HepG2 (cell line): Measurements from ENCODE around the gene CDK11B. TPM values are rescaled to one million over a fixed set of nuclear protein-coding genes. Genes with fewer than 3 reads are reported as not detected.
"Not testable (repeated sequence)": the region's sequence is repeated elsewhere in the genome, so short reads cannot be mapped to it uniquely, and the experiment has no call there.

Experiments
- ATAC-seq: fragments of 200-7000 bp; cut with Tn5 transposase; 3 replicates; pipeline ENCODE4 v1.9.1; 2020; ENCODE audit warnings: mild to moderate bottlenecking, moderate library complexity
- BruUV-seq: library from RNA; stranded (reverse); fragments of 400-500 nt; replicated peaks from 2 replicates; lab custom pipeline; 2021; lab: Mats Ljungman, UMichigan
- CTCF ChIA-PET: fragments of 300-600 bp; formaldehyde crosslinking; extraction: SDS; loops from one replicate; lab custom pipeline; 2021; ENCODE audit warnings: low total read pairs, inconsistent platforms, low intra/inter-chr PET ratio; lab: Yijun Ruan, JAX
- POLR2A ChIA-PET: fragments of 350-600 bp; sonication (Branson Sonifier 250); formaldehyde crosslinking; loops from one replicate; lab custom pipeline; 2020; ENCODE audit warnings: antibody characterized with exemption, inconsistent platforms; lab: Yijun Ruan, JAX
- DNase-seq: peaks from one replicate; pipeline ENCODE4 v3.0.0-alpha.2; 2015; ENCODE audit warnings: low spot score
- FAIRE-seq: peaks from 3 replicates; lab custom pipeline; 2011; peaks lifted over from hg19 to GRCh38; lab: Jason Lieb, UNC
- H2AFZ ChIP-seq: one replicate; pipeline ENCODE4 v1.6.1; 2011; ENCODE audit warnings: low read length, inconsistent platforms
- H3K27ac ChIP-seq: fragments of 300-600 bp; 3 replicates; pipeline ENCODE4 v1.8.0; 2011; ENCODE audit warnings: mixed run types, mild to moderate bottlenecking, mixed read lengths, low read length, inconsistent platforms; ENCODE audit not compliant: insufficient read depth; ENCODE audit errors: extremely low read length
- H3K27me3 ChIP-seq, 2 experiments: fragments of 200-600 bp in 1 of 2; 2 replicates in 1 of 2; 3 replicates in 1 of 2; pipeline versions ENCODE4 v1.6.0 to v1.8.0; 2011; ENCODE audit warnings: low read length in 2 of 2, mild to moderate bottlenecking in 2 of 2, moderate library complexity in 2 of 2, inconsistent platforms in 1 of 2; ENCODE audit not compliant: insufficient read depth in 2 of 2, control insufficient read depth in 1 of 2
- H3K36me3 ChIP-seq, 2 experiments: fragments of 200-600 bp in 1 of 2; replicated peaks in 1 of 2; 2 replicates in 1 of 2; 3 replicates in 1 of 2; pipeline versions ENCODE4 v1.5.1 to v1.8.0; 2011; ENCODE audit warnings: low read length in 2 of 2, inconsistent platforms in 1 of 2; ENCODE audit not compliant: insufficient read depth in 2 of 2, control insufficient read depth in 1 of 2
- H3K4me1 ChIP-seq: 2 replicates; pipeline ENCODE4 v1.5.1; 2012; ENCODE audit warnings: low read length, inconsistent platforms; ENCODE audit not compliant: insufficient read depth
- H3K4me2 ChIP-seq: 2 replicates; pipeline ENCODE4 v1.6.0; 2011; ENCODE audit warnings: low read depth, low read length, inconsistent platforms
- H3K4me3 ChIP-seq, 3 experiments: fragments of 200-600 bp in 1 of 3; sonication (generic), shearing (Covaris generic) in 1 of 3; replicated peaks in 1 of 3; 2 replicates each; pipeline ENCODE4 v1.5.1; 2011 to 2016; ENCODE audit warnings: low read length in 3 of 3, inconsistent platforms in 2 of 3, low read depth in 2 of 3, mild to moderate bottlenecking in 2 of 3, control low read depth in 1 of 3, mixed read lengths in 1 of 3; ENCODE audit not compliant: insufficient read depth in 1 of 3
- H3K79me2 ChIP-seq: one replicate; pipeline ENCODE4 v1.6.1; 2011; ENCODE audit warnings: low read length, inconsistent platforms; ENCODE audit not compliant: insufficient read depth
- H3K9ac ChIP-seq: 2 replicates; pipeline ENCODE4 v1.6.0; 2011; ENCODE audit warnings: mild to moderate bottlenecking, low read depth, low read length, inconsistent platforms; ENCODE audit not compliant: insufficient read depth
- H3K9me3 ChIP-seq: 2 replicates; pipeline ENCODE4 v1.5.1; 2012; ENCODE audit warnings: mild to moderate bottlenecking, low read length
- H4K20me1 ChIP-seq: 2 replicates; pipeline ENCODE4 v1.6.0; 2011; ENCODE audit warnings: inconsistent platforms, mild to moderate bottlenecking, low read length, moderate library complexity; ENCODE audit not compliant: insufficient read depth
- AGO2 ChIP-seq: fragments of 200-400 bp; formaldehyde crosslinking; optimal IDR thresholded peaks from 2 replicates; pipeline ENCODE3; 2017; ENCODE audit warnings: mild to moderate bottlenecking, low read depth, low read length, moderate library complexity
- HIVEP1 ChIP-seq: sonication (generic); formaldehyde crosslinking; IDR thresholded peaks from 2 replicates; pipeline ENCODE4 v1.4.0; 2020; ENCODE audit warnings: mild to moderate bottlenecking, missing genetic modification reagents
- POLR2A ChIP-seq, 2 experiments: IDR thresholded peaks; 2 replicates each; pipeline ENCODE4 v1.6.1; 2011; ENCODE audit warnings: low read depth in 2 of 2, low read length in 2 of 2, mild to moderate bottlenecking in 1 of 2, moderate library complexity in 1 of 2; ENCODE audit not compliant: insufficient read depth in 1 of 2
- ZNF501 ChIP-seq: sonication (generic); formaldehyde crosslinking; IDR thresholded peaks from 2 replicates; pipeline ENCODE4 v1.5.1; 2020; ENCODE audit warnings: mild to moderate bottlenecking, moderate library complexity, missing genetic modification reagents
- ZNF790 ChIP-seq: sonication (generic); formaldehyde crosslinking; IDR thresholded peaks from 2 replicates; pipeline ENCODE4 v1.8.0; 2022; ENCODE audit warnings: missing genetic modification reagents, mild to moderate bottlenecking, borderline replicate concordance
- WGBS: methylation state at CpG from one replicate; pipeline ENCODE4 v1.1.6; 2017; ENCODE audit warnings: low lambda C conversion rate; 5-methylcytosine and 5-hydroxymethylcytosine counted together
- in situ Hi-C: cut with HindIII; loops from 2 replicates; pipeline ENCODE4 v1.10.0; 2017; ENCODE audit warnings: low pct_unique_long_range_greater_than_20kb; ENCODE audit not compliant: extremely low pct_ligation_motif_present
- intact Hi-C: fragments of 100-400 bp; cut with micrococcal nuclease; formaldehyde crosslinking; loops from one replicate; pipeline ENCODE4 v1.10.0; 2022; ENCODE audit not compliant: unreplicated experiment
- polyA plus RNA-seq, 8 experiments: library from polyadenylated mRNA; depleted of rRNA in 3 of 8; stranded (reverse) in 7 of 8; unstranded in 1 of 8; fragments of >200 nt; fragmentation: Illumina TruSeq in 4 of 8; extraction: Trizol in 4 of 8; gene quantifications; 2 replicates each; pipeline versions ENCODE4 v1.2.1 to v1.2.3, GENCODE V29; 2011 to 2016; ENCODE audit warnings: low read depth in 4 of 8, missing spikeins in 1 of 8, mixed read lengths in 1 of 8; ENCODE audit not compliant: insufficient read depth in 1 of 8
- total RNA-seq, 5 experiments: library from RNA; depleted of rRNA; stranded (reverse); fragments of >200 nt; fragmentation: Illumina TruSeq; extraction: Trizol; gene quantifications; 2 replicates each; pipeline ENCODE4 v1.2.3, GENCODE V29; 2016; ENCODE audit warnings: low read depth in 1 of 5

The CDK11B gene
- total and polyA plus RNA-seq, 2 of the 13 experiments (the other 11 are each of a cell fraction or from before 2014, with no cell fraction given): 3.6 to 15.1 TPM

DNA sequence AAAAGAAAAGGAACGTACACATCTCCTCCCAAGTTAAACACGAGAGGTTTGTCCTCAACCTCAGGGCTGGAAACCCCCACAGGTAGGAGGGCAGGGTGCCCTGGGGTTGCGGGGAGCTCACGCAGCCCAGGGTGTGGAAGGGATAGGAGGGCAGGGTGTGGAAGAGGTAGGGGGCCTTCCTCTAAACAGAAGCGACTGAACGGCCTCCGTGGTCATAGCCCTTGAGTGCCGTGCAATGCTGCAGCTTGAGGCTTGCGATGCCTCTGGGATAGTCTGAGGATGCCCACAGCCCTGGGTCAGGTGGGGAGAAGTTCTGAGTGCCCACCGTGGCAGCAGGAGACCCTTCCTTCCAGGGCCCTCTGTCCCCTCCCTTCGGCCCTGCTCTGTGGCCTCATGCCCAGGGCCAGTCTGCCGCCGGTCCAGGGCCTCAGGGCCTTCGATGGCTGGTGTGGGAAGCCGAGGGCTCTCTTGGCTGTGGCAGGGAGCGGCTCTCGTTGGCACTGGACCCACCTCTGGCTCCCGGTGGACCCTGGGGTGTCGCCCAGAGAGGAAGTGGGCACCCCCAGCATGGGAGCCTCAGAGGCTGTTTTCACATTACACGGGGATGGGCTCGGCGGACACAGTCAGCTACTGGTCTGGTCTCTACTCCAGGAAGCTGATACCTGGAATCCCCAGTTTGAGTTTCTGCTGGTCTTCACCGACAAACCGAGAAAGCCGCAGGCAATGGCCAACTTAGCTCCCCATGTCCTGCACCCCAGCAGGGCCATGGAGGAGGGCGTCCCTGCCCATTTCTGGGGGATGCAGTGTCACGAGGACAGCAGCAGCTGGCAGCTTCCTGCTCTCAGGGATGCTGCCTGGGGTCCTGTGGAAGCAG, 6.4 kb upstream of the CDK11B start:
- H3K79me2 ChIP-seq: no peaks in the 10 kb centered on the region
- H3K4me2 ChIP-seq: no peak overlapping the region
- no peak for DNase-seq
- in situ Hi-C loops: no loop called here
- no peaks in the 10 kb centered on the region for H3K27me3 ChIP-seq
- H2AFZ ChIP-seq: no peak overlapping the region
- no peaks in the 10 kb centered on the region for H3K9me3 ChIP-seq
- TF ChIP-seq HIVEP1 (CRISPR knock-in tag): no peak
- no peak for TF ChIP-seq ZNF501 (CRISPR knock-in tag)
- 0 out of 4 replicates have a peak, but pooled peaks of 1 of the 2 experiments have one; percentile 28 for TF ChIP-seq POLR2A (IDR thresholded peaks at IDR 0.05; ENCODE audit: insufficient read depth in 1 of 2, low read depth in 2 of 2, low read length in 2 of 2)
- TF ChIP-seq ZNF790 (CRISPR knock-in tag): no peak
- peak; percentile 28 for TF ChIP-seq AGO2
- TF ChIP-seq, all 625 proteins: peak for 2
- intact Hi-C loops: no loop called here
- BruUV-seq: no TSS peak
- FAIRE-seq (no peak), ATAC-seq (peak; percentile 22)
- H3K27ac ChIP-seq: no peak overlapping the region
- H3K4me1 ChIP-seq: no peaks in the 10 kb centered on the region
- ChIA-PET POLR2A (no interaction called here), CTCF (no interaction called here)
- no peak overlapping the region for H3K4me3 ChIP-seq
- WGBS: 99% methylated on average over 14 of the region's 27 CpGs
- no peak overlapping the region for H3K9ac ChIP-seq
- no peaks in the 10 kb centered on the region for H4K20me1 ChIP-seq
- H3K36me3 ChIP-seq: peaks cover 6 to 23% of the 10 kb centered on the region in 2 experiments; a peak in 4 of 5 replicates

DNA sequence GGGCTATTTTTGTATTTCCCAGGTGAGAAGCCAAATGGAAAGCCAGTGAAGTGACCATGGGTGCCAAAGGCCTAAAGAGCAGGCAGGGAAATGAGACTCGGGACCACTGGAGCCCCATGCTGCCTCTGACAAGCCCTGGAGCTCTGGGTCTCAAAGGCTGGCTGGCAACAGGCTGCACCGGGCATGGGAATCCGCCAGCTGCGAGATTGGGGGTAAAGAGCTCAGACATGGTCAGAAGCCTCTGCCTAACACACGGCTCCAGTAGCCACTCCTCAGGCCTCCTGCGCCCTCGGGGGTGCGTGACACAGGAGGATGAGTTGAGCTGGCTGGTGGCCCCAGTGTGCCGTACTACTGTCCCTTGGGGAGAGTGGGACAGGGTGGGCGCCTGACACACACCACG, 5.5 kb upstream of the CDK11B start:
- ATAC-seq, CTCF ChIA-PET: not testable (repeated sequence)
- BruUV-seq: TSS peak; percentile 26

DNA sequence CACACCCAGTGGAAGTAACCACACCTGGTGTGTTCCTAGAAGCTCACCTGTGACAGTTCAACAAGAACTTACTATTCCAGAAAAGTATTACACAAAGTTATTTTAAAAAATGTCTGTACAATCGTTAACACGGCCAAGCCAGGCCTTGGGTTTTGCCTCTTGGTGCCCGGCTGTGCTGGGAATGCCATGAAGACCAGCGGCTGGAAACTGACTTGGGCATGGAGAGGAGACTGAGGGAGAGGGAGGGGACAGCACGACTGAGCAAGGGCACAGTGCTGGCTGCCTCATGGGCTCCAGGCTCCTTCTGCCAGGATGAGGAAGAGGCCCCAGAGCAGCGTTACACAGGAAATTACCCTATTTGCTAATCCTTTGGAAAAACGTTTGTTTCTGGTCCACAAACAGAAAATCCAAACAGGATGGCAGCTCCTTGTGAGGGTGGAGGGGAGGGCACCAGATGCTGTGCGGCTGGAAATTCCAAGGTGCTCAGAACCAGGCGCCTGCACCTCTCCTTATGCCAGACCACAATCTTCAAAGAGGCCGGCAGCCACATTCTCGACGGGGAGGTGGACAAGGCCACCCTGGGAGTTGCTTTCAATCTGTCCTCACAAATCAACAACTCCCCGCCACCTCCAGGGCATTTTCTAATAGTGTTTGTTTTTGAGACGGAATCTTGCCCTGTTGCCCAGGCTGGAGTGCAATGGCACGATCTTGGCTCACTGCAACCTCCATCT, 4.2 kb upstream of the CDK11B start:
- WGBS: 87% methylated on average over 15 of the region's 15 CpGs
- H2AFZ ChIP-seq, H3K4me1 ChIP-seq, H3K27ac ChIP-seq, intact Hi-C loops, H3K9ac ChIP-seq, FAIRE-seq, POLR2A ChIA-PET, ATAC-seq, H3K4me2 ChIP-seq, H4K20me1 ChIP-seq, DNase-seq, BruUV-seq, H3K4me3 ChIP-seq, H3K9me3 ChIP-seq, H3K27me3 ChIP-seq, CTCF ChIA-PET, in situ Hi-C loops, H3K79me2 ChIP-seq: not testable (repeated sequence)
- peaks cover 5 to 16% of the 10 kb centered on the region in 2 experiments; a peak in 4 of 5 replicates for H3K36me3 ChIP-seq

More for the DNA sequence above, 5.5 kb upstream of the CDK11B start:
- H3K27ac ChIP-seq, H3K9me3 ChIP-seq, H3K9ac ChIP-seq, FAIRE-seq, H3K4me2 ChIP-seq, H3K27me3 ChIP-seq, intact Hi-C loops, DNase-seq, H3K4me1 ChIP-seq, H4K20me1 ChIP-seq, POLR2A ChIA-PET, in situ Hi-C loops, H2AFZ ChIP-seq, H3K79me2 ChIP-seq, H3K4me3 ChIP-seq: not testable (repeated sequence)
- H3K36me3 ChIP-seq: peaks cover 5 to 16% of the 10 kb centered on the region in 2 experiments; a peak in 4 of 5 replicates
- WGBS: 29% methylated on average over 1 of the region's 11 CpGs
